Measurements from ENCODE around the gene ZBTB2. TPM values are rescaled to one million over a fixed set of nuclear protein-coding genes. Genes with fewer than 3 reads are reported as not detected.

The ZBTB2 gene
- total RNA-seq, 2 donors from 2014 or later = 4.8 to 7.9 TPM

DNA sequence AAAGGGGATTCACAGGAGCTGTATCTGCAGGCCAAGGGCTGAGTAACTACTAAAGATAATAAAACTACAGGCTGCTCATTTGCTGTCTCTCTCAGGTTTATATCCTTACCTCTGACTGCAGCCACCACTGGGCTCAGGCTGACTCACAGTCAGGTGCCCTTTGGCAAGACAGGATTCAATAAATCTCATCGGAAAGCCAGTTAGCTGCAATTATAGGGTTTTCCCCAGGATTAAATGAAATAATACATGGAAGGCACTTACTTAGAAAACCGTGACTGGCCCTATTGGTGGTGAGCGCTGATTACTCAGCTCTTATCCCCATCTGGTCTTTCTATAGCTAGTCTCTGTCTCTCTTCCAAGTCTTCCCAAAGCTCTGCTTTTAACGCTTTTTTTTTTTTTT lies 34.2 kb upstream of the ZBTB2 start:
- DNase-seq (ENCODE audit: low spot score) = no peak
- Histone ChIP-seq H3K4me3 (no peak overlapping the region), H3K4me1 (no peaks in the 10 kb centered on the region), H3K27me3 (no peaks in the 10 kb centered on the region), H3K9me3 (no peaks in the 10 kb centered on the region), H3K36me3 (peaks cover 22% of the 10 kb centered on the region), H3K27ac (no peak overlapping the region)
- TF ChIP-seq, protein P1, sequence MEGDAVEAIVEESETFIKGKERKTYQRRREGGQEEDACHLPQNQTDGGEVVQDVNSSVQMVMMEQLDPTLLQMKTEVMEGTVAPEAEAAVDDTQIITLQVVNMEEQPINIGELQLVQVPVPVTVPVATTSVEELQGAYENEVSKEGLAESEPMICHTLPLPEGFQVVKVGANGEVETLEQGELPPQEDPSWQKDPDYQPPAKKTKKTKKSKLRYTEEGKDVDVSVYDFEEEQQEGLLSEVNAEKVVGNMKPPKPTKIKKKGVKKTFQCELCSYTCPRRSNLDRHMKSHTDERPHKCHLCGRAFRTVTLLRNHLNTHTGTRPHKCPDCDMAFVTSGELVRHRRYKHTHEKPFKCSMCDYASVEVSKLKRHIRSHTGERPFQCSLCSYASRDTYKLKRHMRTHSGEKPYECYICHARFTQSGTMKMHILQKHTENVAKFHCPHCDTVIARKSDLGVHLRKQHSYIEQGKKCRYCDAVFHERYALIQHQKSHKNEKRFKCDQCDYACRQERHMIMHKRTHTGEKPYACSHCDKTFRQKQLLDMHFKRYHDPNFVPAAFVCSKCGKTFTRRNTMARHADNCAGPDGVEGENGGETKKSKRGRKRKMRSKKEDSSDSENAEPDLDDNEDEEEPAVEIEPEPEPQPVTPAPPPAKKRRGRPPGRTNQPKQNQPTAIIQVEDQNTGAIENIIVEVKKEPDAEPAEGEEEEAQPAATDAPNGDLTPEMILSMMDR (IDR thresholded peaks at IDR 0.05) = no peak

DNA sequence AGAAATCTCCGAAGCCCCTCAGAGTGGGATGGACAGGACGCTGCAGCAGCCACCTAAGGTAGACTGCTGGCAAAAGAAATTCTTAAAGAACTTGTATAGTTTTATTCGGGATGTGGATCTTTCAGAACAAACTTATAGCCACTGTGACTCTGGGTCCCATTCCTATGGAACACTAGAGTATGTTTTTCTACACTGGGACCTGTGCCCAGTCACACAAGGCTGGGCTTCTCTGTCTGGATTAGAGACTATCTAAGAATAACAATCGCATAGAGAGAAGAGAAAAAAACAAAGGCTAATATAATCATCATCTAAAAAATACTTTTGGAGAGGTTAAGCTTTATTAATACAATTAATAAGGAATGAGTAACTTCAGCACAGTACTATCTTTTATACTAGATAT lies 31.6 kb upstream of the ZBTB2 start:
- Histone ChIP-seq H3K4me1 (no peaks in the 10 kb centered on the region), H3K36me3 (peaks cover 10% of the 10 kb centered on the region), H3K9me3 (no peaks in the 10 kb centered on the region), H3K27ac (no peak overlapping the region), H3K27me3 (no peaks in the 10 kb centered on the region), H3K4me3 (no peak overlapping the region)
- TF ChIP-seq, protein P1 (IDR thresholded peaks at IDR 0.05) = no peak
- no peak for DNase-seq (ENCODE audit: low spot score)

DNA sequence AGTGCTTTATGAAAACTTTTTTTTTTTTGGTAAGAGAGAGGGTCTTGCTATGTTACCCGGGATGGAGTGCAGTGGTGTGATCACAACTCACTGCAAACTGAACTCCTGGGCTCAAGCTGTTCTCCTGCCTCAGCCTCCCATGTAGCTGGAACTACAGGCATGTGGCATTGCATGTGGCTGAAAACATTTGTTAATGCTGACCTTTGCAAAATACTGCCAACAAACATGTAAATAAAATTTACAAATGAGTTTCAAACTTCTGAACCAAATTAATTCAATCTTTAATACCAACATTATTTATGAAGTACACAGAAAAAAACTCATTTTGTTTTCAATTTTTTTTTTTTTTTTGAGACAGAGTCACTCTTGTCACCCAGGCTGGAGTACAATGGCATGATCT lies 26.1 kb upstream of the ZBTB2 start:
- H3K27me3 ChIP-seq = no peaks in the 10 kb centered on the region
- no peak for DNase-seq (ENCODE audit: low spot score)
- no peaks in the 10 kb centered on the region for H3K9me3 ChIP-seq
- peaks cover 19% of the 10 kb centered on the region for H3K36me3 ChIP-seq
- no peak overlapping the region for H3K27ac ChIP-seq
- H3K4me3 ChIP-seq = no peak overlapping the region
- TF ChIP-seq, protein P1 (IDR thresholded peaks at IDR 0.05) = no peak
- H3K4me1 ChIP-seq = no peaks in the 10 kb centered on the region

DNA sequence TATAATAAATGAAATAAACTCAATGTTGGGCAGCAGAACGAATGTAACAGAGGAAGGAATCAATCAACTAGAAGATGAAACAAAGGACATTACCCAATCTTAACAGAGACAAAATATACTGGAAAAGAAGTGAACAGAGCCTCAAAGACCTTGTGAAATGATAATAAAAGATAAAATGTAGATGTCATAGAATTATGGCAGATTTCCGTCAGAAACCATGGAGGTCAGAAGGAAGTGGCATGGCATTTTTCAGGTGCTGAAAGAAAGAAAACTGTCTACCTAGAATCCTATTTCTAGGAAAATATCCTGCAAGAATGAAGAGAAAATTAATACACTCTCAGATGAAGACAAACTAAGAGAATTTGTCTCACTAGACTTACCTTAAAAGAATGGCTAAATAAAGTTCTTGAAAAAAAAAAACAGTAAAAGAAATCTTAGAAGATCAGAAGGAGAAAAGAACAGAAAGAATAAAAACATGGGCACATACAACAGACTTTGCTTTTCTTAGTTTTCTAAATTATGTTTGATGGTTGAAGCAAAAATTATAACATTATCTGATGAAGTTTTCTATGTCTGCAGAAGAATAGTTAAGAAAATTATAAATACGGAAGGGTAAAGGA lies 23.4 kb upstream of the ZBTB2 start:
- Histone ChIP-seq H3K4me3 (no peak overlapping the region), H3K36me3 (peaks cover 21% of the 10 kb centered on the region), H3K27me3 (no peaks in the 10 kb centered on the region), H3K9me3 (no peaks in the 10 kb centered on the region), H3K4me1 (no peaks in the 10 kb centered on the region), H3K27ac (no peak overlapping the region)
- no peak for DNase-seq (ENCODE audit: low spot score)
- TF ChIP-seq, protein P1 (IDR thresholded peaks at IDR 0.05) = no peak

DNA sequence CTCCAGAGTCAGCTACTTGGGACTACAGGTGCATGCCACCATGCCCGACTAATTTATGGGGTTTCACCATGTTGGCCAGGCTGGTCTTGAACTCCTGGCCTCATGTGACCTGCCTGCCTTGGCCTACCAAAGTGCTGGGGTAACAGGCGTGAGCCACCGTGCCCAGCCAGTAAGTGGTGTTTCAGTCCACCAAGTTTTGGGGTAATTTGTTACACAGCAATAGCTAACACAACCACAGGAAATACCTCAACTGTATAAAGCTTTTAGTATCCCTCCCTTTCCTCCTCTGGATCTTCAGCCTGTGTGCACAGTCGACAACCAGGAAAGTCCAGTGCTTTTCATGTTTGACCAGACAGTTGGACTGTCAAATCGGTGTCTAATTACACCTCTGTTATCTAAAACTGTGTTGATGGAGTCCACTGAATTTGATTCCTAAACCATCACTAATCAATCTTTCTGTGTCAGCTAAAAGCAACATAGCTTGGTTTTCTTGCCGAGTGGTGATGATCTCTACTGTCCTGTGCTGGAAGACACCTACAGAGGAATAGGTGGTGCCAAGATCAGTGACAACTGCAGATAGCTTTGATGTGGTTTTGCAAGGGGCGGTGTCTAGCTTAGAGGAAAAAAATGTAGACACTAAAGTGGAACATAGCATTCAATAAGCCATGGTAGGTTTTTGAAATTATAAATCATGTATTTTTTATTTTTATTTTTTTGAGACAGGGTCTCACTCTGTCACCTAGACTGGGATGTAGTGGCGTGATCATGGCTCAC lies 22.2 kb upstream of the ZBTB2 start:
- no peak overlapping the region for H3K27ac ChIP-seq
- H3K9me3 ChIP-seq = no peaks in the 10 kb centered on the region
- no peaks in the 10 kb centered on the region for H3K4me1 ChIP-seq
- TF ChIP-seq, protein P1 (IDR thresholded peaks at IDR 0.05) = no peak
- DNase-seq (ENCODE audit: low spot score) = no peak
- H3K36me3 ChIP-seq = peaks cover 21% of the 10 kb centered on the region
- no peak overlapping the region for H3K4me3 ChIP-seq
- no peaks in the 10 kb centered on the region for H3K27me3 ChIP-seq

All from right atrium auricular region (tissue), 2 donors.